Transverse colon (tissue), 4 donors: ENCODE measurements around the gene GSC.

Experiments
- CTCF ChIP-seq, 5 experiments: fragments of 200-600 bp in 3 of 5; fragments of 450-650 bp in 2 of 5; sonication (generic) in 3 of 5; IDR thresholded peaks; 1 replicate in 2 of 5; 2 replicates in 3 of 5; pipeline ENCODE4 v1.5.1; 2016 to 2017; ENCODE audit warnings: antibody characterized with exemption in 5 of 5, inconsistent platforms in 3 of 5, mild to moderate bottlenecking in 2 of 5, moderate library complexity in 1 of 5
- EP300 ChIP-seq: sonication (generic); formaldehyde crosslinking; IDR thresholded peaks from one replicate; pipeline ENCODE4 v1.6.1; 2017; ENCODE audit warnings: antibody characterized with exemption, low read depth
- POLR2A ChIP-seq: fragments of 450-650 bp; IDR thresholded peaks from one replicate; pipeline ENCODE4 v1.6.1; 2016; ENCODE audit warnings: antibody characterized with exemption, mild to moderate bottlenecking, moderate library complexity
- POLR2AphosphoS5 ChIP-seq, 3 donors: sonication (generic); formaldehyde crosslinking; IDR thresholded peaks; one replicate each; pipeline ENCODE4 v1.6.1; 2016; ENCODE audit warnings: antibody characterized with exemption in 3 of 3

- TF ChIP-seq POLR2AphosphoS5 (IDR thresholded peaks at IDR 0.05) (no peak), CTCF (IDR thresholded peaks at IDR 0.05) (no peak), EP300 (no peak), POLR2A (no peak)
These were observed 23.8 kb downstream of the GSC start for GRCh38 chr14:94746131-94746530.
